ENCODE measurements around the gene SAMD15.

DNA sequence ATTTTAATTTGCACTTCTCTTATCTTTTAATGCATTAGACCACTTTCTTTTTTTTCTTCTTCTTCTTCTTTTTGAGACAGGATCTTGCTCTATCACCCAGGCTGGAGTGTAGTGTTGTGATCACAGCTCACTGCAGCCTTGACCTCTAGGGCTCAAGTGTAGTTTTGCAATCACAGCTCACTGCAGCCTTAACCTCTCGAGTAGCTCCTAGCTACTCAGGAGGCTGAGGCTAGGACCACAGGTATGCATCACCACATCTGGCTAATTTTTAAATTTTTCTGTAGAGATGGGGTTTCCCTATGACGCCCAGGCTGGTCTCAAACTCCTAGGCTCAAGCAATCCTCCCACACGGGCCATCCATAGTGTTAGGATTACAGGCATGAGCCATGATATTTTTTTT, 13.0 kb upstream of the SAMD15 start:
- TF ChIP-seq, protein P1, sequence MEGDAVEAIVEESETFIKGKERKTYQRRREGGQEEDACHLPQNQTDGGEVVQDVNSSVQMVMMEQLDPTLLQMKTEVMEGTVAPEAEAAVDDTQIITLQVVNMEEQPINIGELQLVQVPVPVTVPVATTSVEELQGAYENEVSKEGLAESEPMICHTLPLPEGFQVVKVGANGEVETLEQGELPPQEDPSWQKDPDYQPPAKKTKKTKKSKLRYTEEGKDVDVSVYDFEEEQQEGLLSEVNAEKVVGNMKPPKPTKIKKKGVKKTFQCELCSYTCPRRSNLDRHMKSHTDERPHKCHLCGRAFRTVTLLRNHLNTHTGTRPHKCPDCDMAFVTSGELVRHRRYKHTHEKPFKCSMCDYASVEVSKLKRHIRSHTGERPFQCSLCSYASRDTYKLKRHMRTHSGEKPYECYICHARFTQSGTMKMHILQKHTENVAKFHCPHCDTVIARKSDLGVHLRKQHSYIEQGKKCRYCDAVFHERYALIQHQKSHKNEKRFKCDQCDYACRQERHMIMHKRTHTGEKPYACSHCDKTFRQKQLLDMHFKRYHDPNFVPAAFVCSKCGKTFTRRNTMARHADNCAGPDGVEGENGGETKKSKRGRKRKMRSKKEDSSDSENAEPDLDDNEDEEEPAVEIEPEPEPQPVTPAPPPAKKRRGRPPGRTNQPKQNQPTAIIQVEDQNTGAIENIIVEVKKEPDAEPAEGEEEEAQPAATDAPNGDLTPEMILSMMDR (IDR thresholded peaks at IDR 0.05; ENCODE audit: low read length): no peak
- no peak for TF ChIP-seq EZH2 (optimal IDR thresholded peaks at IDR 0.05; ENCODE audit: low read depth, low read length)

Measured in MM.1S (cell line).